HEK293 (cell line): ENCODE measurements around the gene CNOT4.

Source experiments
- CTCF ChIA-PET: fragments of 350-600 bp; formaldehyde crosslinking; extraction: SDS; loops from one replicate; lab custom pipeline; 2021; ENCODE audit warnings: antibody characterized with exemption; lab: Yijun Ruan, JAX
- POLR2A ChIA-PET: fragments of 300-600 bp; formaldehyde crosslinking; extraction: SDS; loops from one replicate; lab custom pipeline; 2020; ENCODE audit warnings: antibody characterized with exemption, inconsistent platforms; lab: Yijun Ruan, JAX
- H3K27ac ChIP-seq: fragments of 200-500 bp; sonication (Bioruptor generic); 2 replicates; pipeline ENCODE4 v1.5.1; 2014; ENCODE audit warnings: low read depth, low read length, control low read depth, inconsistent platforms; ENCODE audit errors: extremely low read depth
- H3K36me3 ChIP-seq, 2 experiments: fragments of 200-500 bp in 1 of 2; sonication (Bioruptor generic) in 1 of 2; 1 replicate in 1 of 2; 2 replicates in 1 of 2; pipeline ENCODE4 v1.5.1; 2014 to 2017; ENCODE audit warnings: inconsistent platforms in 2 of 2, low read length in 2 of 2; ENCODE audit not compliant: control insufficient read depth in 2 of 2, insufficient read depth in 1 of 2
- H3K4me1 ChIP-seq: fragments of 200-500 bp; sonication (Bioruptor generic); 2 replicates; pipeline ENCODE4 v1.5.1; 2014; ENCODE audit warnings: mild to moderate bottlenecking, low read length, inconsistent platforms; ENCODE audit not compliant: control insufficient read depth, insufficient read depth
- H3K4me3 ChIP-seq: 2 replicates; pipeline ENCODE4 v1.5.1; 2011; ENCODE audit warnings: low read depth, mild to moderate bottlenecking, control low read depth, low read length, moderate library complexity
- H3K9me3 ChIP-seq: fragments of 200-500 bp; sonication (Bioruptor generic); 2 replicates; pipeline ENCODE4 v1.5.1; 2014; ENCODE audit warnings: low read depth, low read length, inconsistent platforms; ENCODE audit not compliant: control insufficient read depth, insufficient read depth
- BCL11A ChIP-seq: fragments of 450-650 bp; formaldehyde crosslinking; IDR thresholded peaks from 2 replicates; pipeline ENCODE4 v1.5.1; 2016; ENCODE audit warnings: low read depth, missing biosample characterization, missing genetic modification characterization
- HOXD13 ChIP-seq: sonication (generic); formaldehyde crosslinking; IDR thresholded peaks from 2 replicates; pipeline ENCODE4 v1.8.0; 2022; ENCODE audit warnings: missing genetic modification reagents, borderline replicate concordance
- MZF1 ChIP-seq: fragments of 450-650 bp; formaldehyde crosslinking; IDR thresholded peaks from 2 replicates; pipeline ENCODE4 v1.5.1; 2017; ENCODE audit warnings: missing biosample characterization, missing genetic modification characterization, borderline replicate concordance
- PATZ1 ChIP-seq: fragments of 450-650 bp; formaldehyde crosslinking; IDR thresholded peaks from 2 replicates; pipeline ENCODE4 v1.5.1; 2016; ENCODE audit warnings: missing biosample characterization, missing genetic modification characterization
- REST ChIP-seq: fragments of 450-650 bp; formaldehyde crosslinking; IDR thresholded peaks from 2 replicates; pipeline ENCODE4 v1.5.1; 2016; ENCODE audit warnings: missing biosample characterization, missing genetic modification characterization
- SCRT2 ChIP-seq: fragments of 450-650 bp; formaldehyde crosslinking; IDR thresholded peaks from 2 replicates; pipeline ENCODE4 v1.5.1; 2016; ENCODE audit warnings: missing biosample characterization, missing genetic modification characterization
- ZEB2 ChIP-seq: fragments of 450-650 bp; formaldehyde crosslinking; IDR thresholded peaks from 2 replicates; pipeline ENCODE4 v1.5.1; 2016; ENCODE audit warnings: missing biosample characterization, missing genetic modification characterization
- ZNF18 ChIP-seq: fragments of 450-650 bp; formaldehyde crosslinking; IDR thresholded peaks from 2 replicates; pipeline ENCODE4 v1.5.1; 2016; ENCODE audit warnings: missing biosample characterization, missing genetic modification characterization
- ZNF214 ChIP-seq: fragments of 450-650 bp; formaldehyde crosslinking; IDR thresholded peaks from 2 replicates; pipeline ENCODE4 v1.5.1; 2017; ENCODE audit warnings: missing biosample characterization, mild to moderate bottlenecking, missing genetic modification characterization, borderline replicate concordance
- ZNF292 ChIP-seq: fragments of 450-650 bp; formaldehyde crosslinking; IDR thresholded peaks from 2 replicates; pipeline ENCODE4 v1.5.1; 2016; ENCODE audit warnings: low read depth, missing biosample characterization, missing genetic modification characterization, borderline replicate concordance
- ZNF37A ChIP-seq: fragments of 450-650 bp; IDR thresholded peaks from 2 replicates; pipeline ENCODE4 v1.5.1; 2018; ENCODE audit warnings: missing biosample characterization, missing genetic modification characterization
- ZNF473 ChIP-seq: fragments of 450-650 bp; formaldehyde crosslinking; IDR thresholded peaks from 2 replicates; pipeline ENCODE4 v1.5.1; 2017; ENCODE audit warnings: missing biosample characterization, missing genetic modification characterization
- ZNF510 ChIP-seq: fragments of 450-650 bp; formaldehyde crosslinking; IDR thresholded peaks from 2 replicates; pipeline ENCODE4 v1.5.1; 2018; ENCODE audit warnings: mild to moderate bottlenecking, missing genetic modification characterization, missing biosample characterization; ENCODE audit not compliant: insufficient replicate concordance
- ZNF561 ChIP-seq: fragments of 450-650 bp; IDR thresholded peaks from 2 replicates; pipeline ENCODE4 v1.5.1; 2018; ENCODE audit warnings: missing biosample characterization, missing genetic modification characterization, borderline replicate concordance
- ZNF629 ChIP-seq: fragments of 450-650 bp; formaldehyde crosslinking; IDR thresholded peaks from 2 replicates; pipeline ENCODE4 v1.5.1; 2017; ENCODE audit warnings: missing biosample characterization, missing genetic modification characterization
- ZNF707 ChIP-seq: fragments of 450-650 bp; formaldehyde crosslinking; IDR thresholded peaks from 2 replicates; pipeline ENCODE4 v1.5.1; 2016; ENCODE audit warnings: missing biosample characterization, missing genetic modification characterization
- ZNF76 ChIP-seq: fragments of 450-650 bp; formaldehyde crosslinking; IDR thresholded peaks from 2 replicates; pipeline ENCODE4; 2016; ENCODE audit warnings: low read depth, missing biosample characterization, missing genetic modification characterization, borderline replicate concordance
- ZNF768 ChIP-seq: fragments of 450-650 bp; formaldehyde crosslinking; IDR thresholded peaks from 2 replicates; pipeline ENCODE4 v1.5.1; 2018; ENCODE audit warnings: missing biosample characterization, mild to moderate bottlenecking, missing genetic modification characterization
- TF ChIP-seq, protein P1 (sequence below): fragments of 450-650 bp; formaldehyde crosslinking; IDR thresholded peaks from 2 replicates; pipeline ENCODE4 v1.5.1; 2016; ENCODE audit warnings: missing biosample characterization, missing genetic modification characterization, borderline replicate concordance

CNOT4 gene

GRCh38 chr7:135430626-135431025, 79.3 kb downstream of the CNOT4 start:
- Histone ChIP-seq H3K4me1 (no peaks in the 10 kb centered on the region), H3K9me3 (no peaks in the 10 kb centered on the region), H3K4me3 (no peak overlapping the region), H3K27ac (no peak overlapping the region), H3K36me3 (peaks cover 0 to 14% of the 10 kb centered on the region in 2 experiments; a peak in 1 of 3 replicates)
- POLR2A ChIA-PET: no interaction called here
- CTCF ChIA-PET: no interaction called here
- no peak for TF ChIP-seq BCL11A (tag by site-specific recombination)

GRCh38 chr7:135428879-135429278, 81.0 kb downstream of the CNOT4 start:
- H3K4me1 ChIP-seq: no peaks in the 10 kb centered on the region
- no peak overlapping the region for H3K27ac ChIP-seq
- H3K36me3 ChIP-seq: peaks cover 0 to under 1% of the 10 kb centered on the region in 2 experiments; a peak in 1 of 3 replicates
- CTCF ChIA-PET: no interaction called here
- no peak for TF ChIP-seq ZNF561
- no peak for TF ChIP-seq ZNF18 (tag by site-specific recombination)
- TF ChIP-seq ZEB2 (tag by site-specific recombination): no peak
- no peak for TF ChIP-seq ZNF473 (tag by site-specific recombination)
- TF ChIP-seq HOXD13 (CRISPR knock-in tag): no peak
- no peak for TF ChIP-seq ZNF707 (tag by site-specific recombination)
- no peak for TF ChIP-seq ZNF510
- no peak for TF ChIP-seq SCRT2 (tag by site-specific recombination)
- TF ChIP-seq ZNF214 (tag by site-specific recombination): no peak
- TF ChIP-seq REST: no peak
- TF ChIP-seq PATZ1: no peak
- TF ChIP-seq ZNF292: no peak
- no peak for TF ChIP-seq MZF1
- POLR2A ChIA-PET: no interaction called here
- no peak overlapping the region for H3K4me3 ChIP-seq
- H3K9me3 ChIP-seq: no peaks in the 10 kb centered on the region

DNA sequence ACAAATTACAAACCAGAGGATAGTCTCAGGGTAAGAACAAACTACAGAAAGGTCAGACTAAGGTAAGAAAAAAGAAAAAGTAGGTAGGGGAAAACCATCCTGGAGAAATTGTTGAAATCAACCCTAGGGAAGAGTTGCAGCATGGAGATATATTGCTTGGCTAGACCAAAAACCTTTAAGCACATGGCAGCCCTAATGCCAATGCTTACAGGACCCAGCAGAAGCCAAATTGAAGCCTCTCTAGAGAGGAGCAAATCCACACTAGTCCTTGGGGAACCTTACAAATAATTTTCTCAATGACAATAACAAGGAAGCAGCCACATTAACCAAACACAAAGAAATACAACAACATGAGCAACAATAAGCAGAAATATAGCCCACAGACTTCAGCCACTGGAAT, 81.9 kb downstream of the CNOT4 start:
- ChIA-PET POLR2A (no interaction called here), CTCF (interaction anchor here (0.8 kb wide), 1 partner anchor 12 kb away, joined by 3 read pairs; no protein-coding TSS in a partner anchor)
- Histone ChIP-seq H3K9me3 (no peaks in the 10 kb centered on the region), H3K27ac (no peak overlapping the region), H3K4me1 (no peaks in the 10 kb centered on the region), H3K36me3 (no peaks in the 10 kb centered on the region), H3K4me3 (no peak overlapping the region)
- TF ChIP-seq ZNF768 (tag by site-specific recombination) (no peak), ZNF76 (no peak), ZNF629 (no peak), ZNF37A (tag by site-specific recombination) (no peak)
- TF ChIP-seq, protein P1, sequence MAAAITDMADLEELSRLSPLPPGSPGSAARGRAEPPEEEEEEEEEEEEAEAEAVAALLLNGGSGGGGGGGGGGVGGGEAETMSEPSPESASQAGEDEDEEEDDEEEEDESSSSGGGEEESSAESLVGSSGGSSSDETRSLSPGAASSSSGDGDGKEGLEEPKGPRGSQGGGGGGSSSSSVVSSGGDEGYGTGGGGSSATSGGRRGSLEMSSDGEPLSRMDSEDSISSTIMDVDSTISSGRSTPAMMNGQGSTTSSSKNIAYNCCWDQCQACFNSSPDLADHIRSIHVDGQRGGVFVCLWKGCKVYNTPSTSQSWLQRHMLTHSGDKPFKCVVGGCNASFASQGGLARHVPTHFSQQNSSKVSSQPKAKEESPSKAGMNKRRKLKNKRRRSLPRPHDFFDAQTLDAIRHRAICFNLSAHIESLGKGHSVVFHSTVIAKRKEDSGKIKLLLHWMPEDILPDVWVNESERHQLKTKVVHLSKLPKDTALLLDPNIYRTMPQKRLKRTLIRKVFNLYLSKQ (tag by site-specific recombination): no peak
